ENCODE results near the gene LPA. TPM values are rescaled to one million over a fixed set of nuclear protein-coding genes. Genes with fewer than 3 reads are reported as not detected.

The LPA gene
- total RNA-seq, 1 donor from 2014 or later, result not detected

- H3K4me3 ChIP-seq (ENCODE audit: low read depth, low read length), result no peak overlapping the region
- H3K36me3 ChIP-seq (ENCODE audit: control insufficient read depth, insufficient read depth, low read length), result no peaks in the 10 kb centered on the region
- no peaks in the 10 kb centered on the region for H3K27me3 ChIP-seq (ENCODE audit: control insufficient read depth, insufficient read depth, low read length)
Observed at GRCh38 chr6:160508599-160508998, 155.5 kb downstream of the LPA start.

GRCh38 chr6:160507420-160507819 lies 156.7 kb downstream of the LPA start:
- Histone ChIP-seq H3K27me3 (ENCODE audit: control insufficient read depth, insufficient read depth, low read length) (no peaks in the 10 kb centered on the region), H3K4me3 (ENCODE audit: low read depth, low read length) (no peak overlapping the region), H3K36me3 (ENCODE audit: control insufficient read depth, insufficient read depth, low read length) (no peaks in the 10 kb centered on the region)
- no peak for DNase-seq (ENCODE audit: low read depth)
- no peak for TF ChIP-seq CTCF (IDR thresholded peaks at IDR 0.05; ENCODE audit: insufficient read depth, low read length, poor library complexity, severe bottlenecking)

More at GRCh38 chr6:160508599-160508998, 155.5 kb downstream of the LPA start:
- DNase-seq (ENCODE audit: low read depth), result no peak
- no peak for TF ChIP-seq CTCF (IDR thresholded peaks at IDR 0.05; ENCODE audit: insufficient read depth, low read length, poor library complexity, severe bottlenecking)

GRCh38 chr6:160505970-160506369 lies 158.1 kb downstream of the LPA start:
- Histone ChIP-seq H3K27me3 (ENCODE audit: control insufficient read depth, insufficient read depth, low read length) (no peaks in the 10 kb centered on the region), H3K36me3 (ENCODE audit: control insufficient read depth, insufficient read depth, low read length) (no peaks in the 10 kb centered on the region), H3K4me3 (ENCODE audit: low read depth, low read length) (no peak overlapping the region)
- no peak for DNase-seq (ENCODE audit: low read depth)
- no peak for TF ChIP-seq CTCF (IDR thresholded peaks at IDR 0.05; ENCODE audit: insufficient read depth, low read length, poor library complexity, severe bottlenecking)

- DNase-seq (ENCODE audit: low read depth), result no peak
- Histone ChIP-seq H3K36me3 (ENCODE audit: control insufficient read depth, insufficient read depth, low read length) (no peaks in the 10 kb centered on the region), H3K4me3 (ENCODE audit: low read depth, low read length) (no peak overlapping the region), H3K27me3 (ENCODE audit: control insufficient read depth, insufficient read depth, low read length) (no peaks in the 10 kb centered on the region)
- TF ChIP-seq CTCF (IDR thresholded peaks at IDR 0.05; ENCODE audit: insufficient read depth, low read length, poor library complexity, severe bottlenecking), result no peak
Observed at GRCh38 chr6:160500639-160501038, 163.4 kb downstream of the LPA start.

DNA sequence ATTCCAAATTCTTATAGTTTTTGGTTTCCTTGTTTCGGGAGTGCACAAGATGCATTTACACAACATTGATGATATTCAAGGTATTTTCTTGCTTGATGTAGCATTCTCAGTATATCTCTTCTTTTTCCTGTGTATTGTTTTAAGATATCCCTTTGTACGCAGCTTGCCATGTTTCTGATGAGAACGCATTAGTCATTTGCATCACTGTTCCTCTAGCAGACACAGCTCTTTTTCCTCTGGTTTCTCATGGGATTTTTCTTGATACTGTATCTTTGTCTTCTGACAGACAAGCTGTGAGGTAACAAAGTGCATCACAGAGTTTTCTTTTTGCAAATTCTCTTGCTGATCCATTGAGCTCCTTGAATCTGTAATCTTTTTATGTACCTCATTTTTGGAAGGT lies 169.5 kb downstream of the LPA start:
- H3K27me3 ChIP-seq (ENCODE audit: control insufficient read depth, insufficient read depth, low read length), result no peaks in the 10 kb centered on the region
- DNase-seq (ENCODE audit: low read depth), result no peak
- no peak for TF ChIP-seq CTCF (IDR thresholded peaks at IDR 0.05; ENCODE audit: insufficient read depth, low read length, poor library complexity, severe bottlenecking)
- H3K36me3 ChIP-seq (ENCODE audit: control insufficient read depth, insufficient read depth, low read length), result no peaks in the 10 kb centered on the region
- no peak overlapping the region for H3K4me3 ChIP-seq (ENCODE audit: low read depth, low read length)

DNA sequence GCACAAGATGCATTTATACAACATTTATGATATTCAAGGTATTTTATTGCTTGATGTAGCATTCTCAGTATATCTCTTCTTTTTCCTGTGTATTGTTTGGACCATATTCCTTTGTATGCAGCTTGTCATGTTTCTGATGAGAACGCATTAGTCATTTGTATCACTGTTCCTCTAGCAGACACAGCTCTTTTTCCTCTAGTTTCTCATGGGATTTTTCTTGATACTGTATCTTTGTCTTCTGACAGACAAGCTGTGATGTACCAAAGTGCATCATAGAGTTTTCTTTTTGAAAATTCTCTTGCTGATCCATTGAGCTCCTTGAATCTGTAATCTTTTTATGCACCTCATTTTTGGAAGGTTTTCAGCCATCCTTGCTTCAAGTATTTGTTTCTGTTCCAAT lies 175.0 kb downstream of the LPA start:
- Histone ChIP-seq H3K27me3 (ENCODE audit: control insufficient read depth, insufficient read depth, low read length) (no peaks in the 10 kb centered on the region), H3K36me3 (ENCODE audit: control insufficient read depth, insufficient read depth, low read length) (no peaks in the 10 kb centered on the region), H3K4me3 (ENCODE audit: low read depth, low read length) (no peak overlapping the region)
- TF ChIP-seq CTCF (IDR thresholded peaks at IDR 0.05; ENCODE audit: insufficient read depth, low read length, poor library complexity, severe bottlenecking), result no peak
- no peak for DNase-seq (ENCODE audit: low read depth)

All from kidney epithelial cell (primary cell).